ENCODE results near the gene LPGAT1. TPM values are rescaled to one million over a fixed set of nuclear protein-coding genes. Genes with fewer than 3 reads are reported as not detected.

The LPGAT1 gene
- total RNA-seq, 1 experiment from 2014 or later = 37.5 TPM

- H3K27ac ChIP-seq (ENCODE audit: low read depth, low read length, poor library complexity, severe bottlenecking) = no peak overlapping the region
- intact Hi-C loops (cut with micrococcal nuclease; ENCODE audit: unreplicated experiment) = no loop called here
- H3K4me3 ChIP-seq (ENCODE audit: low read depth, low read length, poor library complexity, severe bottlenecking) = no peak overlapping the region
- no peak for DNase-seq (ENCODE audit: low spot score)
- no TSS peak for BruUV-seq (replicated peaks)
- peaks cover 23% of the 10 kb centered on the region for H3K4me1 ChIP-seq (ENCODE audit: insufficient read depth, low read length, poor library complexity, severe bottlenecking)
- TF ChIP-seq EZH2 (IDR thresholded peaks at IDR 0.05; ENCODE audit: borderline replicate concordance, low read depth, low read length, poor library complexity, severe bottlenecking) (no peak), CTCF (conservative IDR thresholded peaks at IDR 0.05; ENCODE audit: low read depth, low read length) (no peak)
- no peaks in the 10 kb centered on the region for H3K9me3 ChIP-seq (ENCODE audit: low read depth, low read length, poor library complexity, severe bottlenecking)
- H3K36me3 ChIP-seq (ENCODE audit: insufficient read depth, low read length, poor library complexity, severe bottlenecking) = no peaks in the 10 kb centered on the region
- CTCF ChIA-PET = no interaction called here
- POLR2A ChIA-PET (ENCODE audit: low non-redundant PET) = no interaction called here
- H3K27me3 ChIP-seq (replicated peaks; ENCODE audit: insufficient read depth, low read depth, low read length, poor library complexity) = no peaks in the 10 kb centered on the region
These were observed 92.4 kb downstream of the LPGAT1 start for GRCh38 chr1:211738096-211738690.

- H3K27ac ChIP-seq (ENCODE audit: low read depth, low read length, poor library complexity, severe bottlenecking) = no peak overlapping the region
- BruUV-seq (replicated peaks) = no TSS peak
- DNase-seq (ENCODE audit: low spot score) = no peak
- intact Hi-C loops (cut with micrococcal nuclease; ENCODE audit: unreplicated experiment) = no loop called here
- no peaks in the 10 kb centered on the region for H3K27me3 ChIP-seq (replicated peaks; ENCODE audit: insufficient read depth, low read depth, low read length, poor library complexity)
- POLR2A ChIA-PET (ENCODE audit: low non-redundant PET) = no interaction called here
- H3K4me3 ChIP-seq (ENCODE audit: low read depth, low read length, poor library complexity, severe bottlenecking) = no peak overlapping the region
- H3K4me1 ChIP-seq (ENCODE audit: insufficient read depth, low read length, poor library complexity, severe bottlenecking) = peaks cover 23% of the 10 kb centered on the region
- H3K36me3 ChIP-seq (ENCODE audit: insufficient read depth, low read length, poor library complexity, severe bottlenecking) = no peaks in the 10 kb centered on the region
- no peaks in the 10 kb centered on the region for H3K9me3 ChIP-seq (ENCODE audit: low read depth, low read length, poor library complexity, severe bottlenecking)
- CTCF ChIA-PET = no interaction called here
- TF ChIP-seq CTCF (conservative IDR thresholded peaks at IDR 0.05; ENCODE audit: low read depth, low read length) = no peak
- TF ChIP-seq EZH2 (IDR thresholded peaks at IDR 0.05; ENCODE audit: borderline replicate concordance, low read depth, low read length, poor library complexity, severe bottlenecking) = no peak
These were observed 93.2 kb downstream of the LPGAT1 start for GRCh38 chr1:211737115-211738035.

- Histone ChIP-seq H3K36me3 (ENCODE audit: insufficient read depth, low read length, poor library complexity, severe bottlenecking) (no peaks in the 10 kb centered on the region), H3K4me3 (ENCODE audit: low read depth, low read length, poor library complexity, severe bottlenecking) (no peak overlapping the region), H3K9me3 (ENCODE audit: low read depth, low read length, poor library complexity, severe bottlenecking) (no peaks in the 10 kb centered on the region), H3K27me3 (replicated peaks; ENCODE audit: insufficient read depth, low read depth, low read length, poor library complexity) (no peaks in the 10 kb centered on the region), H3K4me1 (ENCODE audit: insufficient read depth, low read length, poor library complexity, severe bottlenecking) (peaks cover 23% of the 10 kb centered on the region), H3K27ac (ENCODE audit: low read depth, low read length, poor library complexity, severe bottlenecking) (no peak overlapping the region)
- no peak for TF ChIP-seq CTCF (conservative IDR thresholded peaks at IDR 0.05; ENCODE audit: low read depth, low read length)
- TF ChIP-seq EZH2 (IDR thresholded peaks at IDR 0.05; ENCODE audit: borderline replicate concordance, low read depth, low read length, poor library complexity, severe bottlenecking) = no peak
- POLR2A ChIA-PET (ENCODE audit: low non-redundant PET) = interaction anchor here (0.6 kb wide), 1 partner anchor 1866 kb away, joined by 3 read pairs; no protein-coding TSS in a partner anchor
- CTCF ChIA-PET = interaction anchor here (0.8 kb wide), 1 partner anchor 56 kb away, joined by 3 read pairs; no protein-coding TSS in a partner anchor
- intact Hi-C loops (cut with micrococcal nuclease; ENCODE audit: unreplicated experiment) = no loop called here
- DNase-seq (ENCODE audit: low spot score) = no peak
- no TSS peak for BruUV-seq (replicated peaks)
These were observed 94.1 kb downstream of the LPGAT1 start for GRCh38 chr1:211736351-211736915.

Data from A673 (cell line).